ENCODE measurements around the gene DLG4.

Gene DLG4

DNA sequence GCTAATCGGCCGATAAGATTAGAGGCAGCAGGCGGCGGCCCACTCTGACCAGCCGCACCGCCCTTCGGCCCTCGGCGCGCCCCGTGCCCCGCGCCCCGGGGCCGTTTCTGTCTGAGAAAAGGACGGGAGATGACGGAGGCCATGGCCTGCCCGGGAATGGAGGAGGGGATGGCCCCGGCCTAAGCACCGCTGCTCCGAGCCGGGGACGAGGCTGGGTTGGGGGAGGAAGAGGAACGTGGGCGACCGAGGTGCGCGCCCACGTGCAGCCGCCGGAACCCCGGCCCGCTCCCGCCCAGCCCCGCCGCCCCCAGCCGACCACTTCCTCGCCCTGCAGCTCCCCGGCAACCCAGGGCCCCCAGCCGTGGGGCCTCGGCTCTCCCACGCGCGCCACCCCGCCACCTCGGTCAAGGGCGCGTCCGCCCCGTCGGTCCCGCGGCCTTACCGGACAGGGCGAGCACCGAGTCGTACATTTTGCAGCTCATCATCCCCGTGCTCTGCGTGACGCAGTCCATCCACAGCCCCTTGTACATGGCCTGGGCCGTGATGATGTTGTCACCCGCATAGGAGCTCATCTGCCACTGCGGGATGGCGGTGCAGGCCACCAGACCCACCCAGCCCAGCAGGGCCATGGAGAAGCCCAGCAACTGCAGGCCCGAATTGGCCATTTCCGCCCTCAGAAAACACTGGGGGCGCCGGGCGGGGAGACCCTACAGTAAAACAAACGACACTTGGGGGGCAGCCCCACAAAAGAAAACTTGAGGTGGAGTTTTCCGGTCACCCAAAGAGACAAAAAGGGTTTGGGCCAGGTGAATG is 41.9 kb upstream of the DLG4 start:
- in situ Hi-C loops (cut with HindIII; ENCODE audit: low sequenced_read_pairs): no loop called here
- peak overlapping the region; percentile 27 for H3K4me3 ChIP-seq (ENCODE audit: low read depth, low read length)
- DNase-seq (ENCODE audit: low read depth): no peak
- TF ChIP-seq, protein P1, sequence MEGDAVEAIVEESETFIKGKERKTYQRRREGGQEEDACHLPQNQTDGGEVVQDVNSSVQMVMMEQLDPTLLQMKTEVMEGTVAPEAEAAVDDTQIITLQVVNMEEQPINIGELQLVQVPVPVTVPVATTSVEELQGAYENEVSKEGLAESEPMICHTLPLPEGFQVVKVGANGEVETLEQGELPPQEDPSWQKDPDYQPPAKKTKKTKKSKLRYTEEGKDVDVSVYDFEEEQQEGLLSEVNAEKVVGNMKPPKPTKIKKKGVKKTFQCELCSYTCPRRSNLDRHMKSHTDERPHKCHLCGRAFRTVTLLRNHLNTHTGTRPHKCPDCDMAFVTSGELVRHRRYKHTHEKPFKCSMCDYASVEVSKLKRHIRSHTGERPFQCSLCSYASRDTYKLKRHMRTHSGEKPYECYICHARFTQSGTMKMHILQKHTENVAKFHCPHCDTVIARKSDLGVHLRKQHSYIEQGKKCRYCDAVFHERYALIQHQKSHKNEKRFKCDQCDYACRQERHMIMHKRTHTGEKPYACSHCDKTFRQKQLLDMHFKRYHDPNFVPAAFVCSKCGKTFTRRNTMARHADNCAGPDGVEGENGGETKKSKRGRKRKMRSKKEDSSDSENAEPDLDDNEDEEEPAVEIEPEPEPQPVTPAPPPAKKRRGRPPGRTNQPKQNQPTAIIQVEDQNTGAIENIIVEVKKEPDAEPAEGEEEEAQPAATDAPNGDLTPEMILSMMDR (IDR thresholded peaks at IDR 0.05; ENCODE audit: low read depth, low read length, missing control alignments): no peak

DNA sequence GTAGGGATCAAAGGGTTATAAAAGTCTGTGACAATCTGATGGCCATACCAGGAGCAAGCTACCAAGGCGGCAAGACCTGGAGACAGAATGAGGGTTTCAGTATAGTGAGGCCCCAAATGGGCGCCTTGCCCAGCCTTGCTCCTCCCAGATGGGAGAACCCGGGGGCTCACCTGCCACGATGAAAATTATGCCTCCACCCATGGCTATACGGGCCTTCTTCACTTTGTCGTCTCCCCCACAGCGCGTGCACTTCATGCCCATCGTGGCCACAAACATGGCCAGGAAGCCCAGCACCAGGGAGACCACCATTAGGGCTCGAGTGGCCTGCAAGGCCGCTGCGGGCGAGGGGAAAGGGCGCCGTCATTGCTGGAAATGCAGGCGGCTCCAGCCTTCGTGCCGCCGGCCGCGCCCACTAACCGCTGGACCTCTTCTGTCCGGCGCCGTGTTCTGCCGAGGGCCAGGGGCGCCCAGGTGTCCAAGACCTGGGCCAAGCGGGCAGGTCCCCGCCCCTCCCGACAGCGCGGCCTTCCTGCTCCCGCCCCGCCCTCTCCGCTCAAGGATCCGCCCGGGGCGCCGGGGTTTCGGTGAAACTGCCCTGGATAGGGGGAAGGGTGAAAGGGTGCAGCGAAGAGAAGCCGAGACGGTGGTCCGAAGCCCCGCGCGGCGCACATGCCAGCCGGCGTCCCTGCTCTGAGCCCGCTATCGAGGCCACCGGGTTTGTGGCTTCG is 41.2 kb upstream of the DLG4 start:
- DNase-seq (ENCODE audit: low read depth): no peak
- H3K4me3 ChIP-seq (ENCODE audit: low read depth, low read length): peak overlapping the region; percentile 27
- in situ Hi-C loops (cut with HindIII; ENCODE audit: low sequenced_read_pairs): no loop called here
- TF ChIP-seq, protein P1 (IDR thresholded peaks at IDR 0.05; ENCODE audit: low read depth, low read length, missing control alignments): no peak

DNA sequence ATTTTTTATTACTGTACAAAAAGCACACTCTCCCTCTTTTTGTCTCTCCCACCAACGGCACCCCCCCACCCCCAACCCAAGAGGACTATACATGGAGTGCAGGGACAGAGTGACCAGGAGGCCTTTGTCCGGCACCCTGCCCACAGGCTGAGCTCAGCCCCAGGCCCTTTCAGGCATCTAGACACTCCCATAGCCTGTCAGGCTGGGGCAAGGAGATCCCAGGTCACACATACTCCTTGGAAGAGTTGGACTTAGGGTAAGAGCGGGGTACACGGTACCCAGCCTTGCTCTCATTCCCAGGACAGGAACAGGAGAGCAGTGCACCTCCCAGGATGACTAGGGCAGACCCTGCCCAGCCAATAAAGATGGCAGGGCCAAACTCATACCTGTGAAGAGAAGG is 40.5 kb upstream of the DLG4 start:
- TF ChIP-seq, protein P1 (IDR thresholded peaks at IDR 0.05; ENCODE audit: low read depth, low read length, missing control alignments): no peak
- in situ Hi-C loops (cut with HindIII; ENCODE audit: low sequenced_read_pairs): no loop called here
- DNase-seq (ENCODE audit: low read depth): no peak
- no peak overlapping the region for H3K4me3 ChIP-seq (ENCODE audit: low read depth, low read length)

DNA sequence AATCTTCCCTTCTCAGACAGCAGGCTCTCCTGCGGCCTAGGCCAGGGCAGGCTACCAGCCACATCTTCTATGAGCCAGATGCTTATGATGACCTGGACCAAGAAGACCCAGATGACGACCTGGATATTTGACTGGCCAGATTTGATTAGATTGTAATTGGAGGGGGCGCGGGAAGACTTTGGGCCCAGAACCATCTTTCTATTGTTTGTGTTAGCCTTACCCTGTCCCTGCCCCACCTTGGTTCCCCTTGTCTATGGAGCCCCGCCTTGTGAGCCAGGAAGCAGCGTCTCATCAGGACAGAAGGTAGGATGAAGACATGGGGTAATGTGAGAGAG is 39.9 kb upstream of the DLG4 start:
- TF ChIP-seq, protein P1 (IDR thresholded peaks at IDR 0.05; ENCODE audit: low read depth, low read length, missing control alignments): no peak
- in situ Hi-C loops (cut with HindIII; ENCODE audit: low sequenced_read_pairs): no loop called here
- no peak for DNase-seq (ENCODE audit: low read depth)
- H3K4me3 ChIP-seq (ENCODE audit: low read depth, low read length): no peak overlapping the region

DNA sequence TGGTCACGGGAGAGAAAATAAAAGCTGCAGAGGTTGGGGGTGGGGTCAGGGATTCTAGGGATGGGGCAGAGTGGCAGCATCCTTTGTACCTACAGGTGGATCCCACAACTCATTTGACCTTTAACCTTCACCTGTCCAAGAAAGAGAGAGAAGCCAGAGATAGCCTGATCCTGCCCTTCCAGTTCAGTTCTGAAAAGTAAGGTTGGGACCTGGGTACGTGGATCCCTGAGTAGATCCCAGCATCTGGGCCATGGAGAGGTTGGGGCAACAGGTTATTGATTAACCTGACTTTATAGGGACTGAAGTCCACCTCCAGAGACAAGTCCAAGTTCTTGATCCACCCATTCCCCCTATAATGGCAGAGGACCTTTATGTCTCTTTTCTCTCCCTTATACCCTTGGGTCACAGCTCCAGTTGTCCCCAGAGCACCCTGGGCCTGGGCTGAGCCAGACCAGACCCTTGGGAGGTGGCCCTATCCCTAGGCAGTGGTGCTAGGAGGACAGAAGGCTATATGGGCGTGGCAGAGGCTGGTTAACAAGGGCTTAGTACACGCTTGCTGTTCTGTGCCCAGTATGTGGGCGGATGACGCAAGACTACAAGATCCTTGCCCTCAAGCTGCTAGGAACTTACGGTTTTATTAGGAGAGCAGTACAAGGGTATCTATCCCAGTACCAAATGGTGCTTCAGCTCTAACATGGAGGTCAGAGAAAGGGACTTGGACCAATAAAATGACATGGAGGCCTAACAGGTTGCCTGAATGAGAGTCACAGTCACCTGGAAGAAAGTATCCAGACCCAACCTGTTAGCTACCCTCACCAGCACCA is 39.3 kb upstream of the DLG4 start:
- H3K4me3 ChIP-seq (ENCODE audit: low read depth, low read length): no peak overlapping the region
- TF ChIP-seq, protein P1 (IDR thresholded peaks at IDR 0.05; ENCODE audit: low read depth, low read length, missing control alignments): no peak
- DNase-seq (ENCODE audit: low read depth): no peak

DNA sequence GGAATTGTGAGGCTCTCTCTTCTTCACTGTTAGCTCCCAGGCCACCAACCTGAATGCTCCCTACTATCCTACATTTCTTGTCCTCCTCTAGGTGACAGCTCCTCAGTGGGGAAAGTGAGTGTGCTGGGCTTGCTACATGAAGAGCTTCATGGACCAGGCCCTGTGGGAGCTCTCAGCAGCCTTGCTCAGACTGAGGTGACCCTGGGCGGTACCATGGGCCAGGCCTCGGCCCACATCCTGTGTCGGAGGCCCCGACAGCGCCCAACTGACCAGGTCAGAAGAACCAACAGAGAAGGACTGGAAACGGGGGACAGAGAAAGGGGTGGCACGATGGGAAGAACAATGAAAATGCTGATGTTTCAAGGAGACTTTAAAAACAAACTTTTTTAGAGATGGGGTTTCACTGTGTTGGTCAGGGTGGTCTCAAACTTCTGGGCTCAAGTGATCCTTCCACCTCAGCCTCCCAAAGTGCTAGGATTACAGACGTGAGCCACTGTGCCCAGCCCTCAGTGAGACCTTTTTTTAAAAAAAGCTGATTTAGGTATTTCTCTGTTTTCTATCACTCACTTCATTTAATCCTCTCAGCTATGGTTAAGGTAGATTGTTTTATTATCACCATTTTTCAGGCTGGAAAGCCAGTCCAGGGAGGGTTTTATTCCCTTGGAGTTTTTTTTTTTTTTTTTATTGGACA is 37.3 kb upstream of the DLG4 start:
- H3K4me3 ChIP-seq (ENCODE audit: low read depth, low read length): no peak overlapping the region
- TF ChIP-seq, protein P1 (IDR thresholded peaks at IDR 0.05; ENCODE audit: low read depth, low read length, missing control alignments): no peak
- in situ Hi-C loops (cut with HindIII; ENCODE audit: low sequenced_read_pairs): no loop called here
- DNase-seq (ENCODE audit: low read depth): no peak

More for the DNA sequence above, 39.3 kb upstream of the DLG4 start:
- in situ Hi-C loops (cut with HindIII; ENCODE audit: low sequenced_read_pairs): no loop called here
